Prostate gland (tissue), 2 donors: ENCODE data around the gene MCMBP.
"Not testable (repeated sequence)": the region's sequence is repeated elsewhere in the genome, so short reads cannot be mapped to it uniquely, and the experiment has no call there.

ENCODE experiments used
- POLR2A ChIP-seq: fragments of 450-650 bp; IDR thresholded peaks from one replicate; pipeline ENCODE4 v1.6.1; 2016; ENCODE audit warnings: antibody characterized with exemption, mild to moderate bottlenecking
- POLR2AphosphoS5 ChIP-seq: sonication (generic); formaldehyde crosslinking; IDR thresholded peaks from one replicate; pipeline ENCODE4 v1.6.1; 2017; ENCODE audit warnings: antibody characterized with exemption
- TF ChIP-seq, protein P1 (sequence below), 4 experiments: fragments of 200-600 bp in 2 of 4; fragments of 450-650 bp in 2 of 4; sonication (generic) in 2 of 4; IDR thresholded peaks; 1 replicate in 3 of 4; 2 replicates in 1 of 4; pipeline ENCODE4 v1.5.1; 2016 to 2019; ENCODE audit warnings: antibody characterized with exemption in 4 of 4, mild to moderate bottlenecking in 2 of 4, moderate library complexity in 2 of 4

DNA sequence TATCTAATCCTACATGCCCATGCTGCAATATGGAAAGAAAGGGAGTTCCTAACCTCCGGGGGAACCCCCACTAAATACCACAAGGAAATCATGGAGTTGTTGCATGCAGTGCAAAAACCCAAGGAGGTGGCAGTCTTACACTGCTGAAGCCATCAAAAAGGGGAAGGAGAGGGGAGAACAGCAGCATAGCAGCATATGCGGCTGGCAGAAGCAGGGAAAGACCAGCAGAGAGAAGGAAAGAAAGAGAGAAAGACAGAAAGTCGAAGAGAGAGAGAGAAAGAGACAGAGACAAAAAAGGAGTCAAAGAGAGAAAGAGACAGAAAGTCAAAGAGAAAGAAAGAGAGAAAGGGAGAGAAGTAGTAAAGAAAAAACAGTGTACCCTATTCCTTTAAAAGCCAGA, 16.1 kb upstream of the MCMBP start:
- TF ChIP-seq, protein P1, sequence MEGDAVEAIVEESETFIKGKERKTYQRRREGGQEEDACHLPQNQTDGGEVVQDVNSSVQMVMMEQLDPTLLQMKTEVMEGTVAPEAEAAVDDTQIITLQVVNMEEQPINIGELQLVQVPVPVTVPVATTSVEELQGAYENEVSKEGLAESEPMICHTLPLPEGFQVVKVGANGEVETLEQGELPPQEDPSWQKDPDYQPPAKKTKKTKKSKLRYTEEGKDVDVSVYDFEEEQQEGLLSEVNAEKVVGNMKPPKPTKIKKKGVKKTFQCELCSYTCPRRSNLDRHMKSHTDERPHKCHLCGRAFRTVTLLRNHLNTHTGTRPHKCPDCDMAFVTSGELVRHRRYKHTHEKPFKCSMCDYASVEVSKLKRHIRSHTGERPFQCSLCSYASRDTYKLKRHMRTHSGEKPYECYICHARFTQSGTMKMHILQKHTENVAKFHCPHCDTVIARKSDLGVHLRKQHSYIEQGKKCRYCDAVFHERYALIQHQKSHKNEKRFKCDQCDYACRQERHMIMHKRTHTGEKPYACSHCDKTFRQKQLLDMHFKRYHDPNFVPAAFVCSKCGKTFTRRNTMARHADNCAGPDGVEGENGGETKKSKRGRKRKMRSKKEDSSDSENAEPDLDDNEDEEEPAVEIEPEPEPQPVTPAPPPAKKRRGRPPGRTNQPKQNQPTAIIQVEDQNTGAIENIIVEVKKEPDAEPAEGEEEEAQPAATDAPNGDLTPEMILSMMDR (IDR thresholded peaks at IDR 0.05) = not testable (repeated sequence)
- not testable (repeated sequence) for TF ChIP-seq POLR2AphosphoS5, POLR2A
